Loucy (cell line): ENCODE results near the gene ALOX12B.

Experiments used
- H2AFZ ChIP-seq: fragments of 200-600 bp; sonication (generic); 2 replicates; pipeline ENCODE4 v1.6.0; 2016; ENCODE audit warnings: antibody characterized with exemption, mild to moderate bottlenecking, low read length, moderate library complexity
- H3F3A ChIP-seq: fragments of 200-600 bp; 2 replicates; pipeline ENCODE4 v1.6.0; 2016; ENCODE audit warnings: antibody characterized with exemption, low read depth, mild to moderate bottlenecking
- H3K27me3 ChIP-seq: fragments of 200-600 bp; sonication (generic); 2 replicates; pipeline ENCODE4 v1.6.1; 2014; ENCODE audit warnings: low read length, mild to moderate bottlenecking; ENCODE audit not compliant: insufficient read depth, poor library complexity, severe bottlenecking
- H3K36me3 ChIP-seq: fragments of 200-600 bp; sonication (generic); 2 replicates; pipeline ENCODE4 v1.6.1; 2016; ENCODE audit warnings: low read length; ENCODE audit not compliant: insufficient read depth
- H3K4me1 ChIP-seq: fragments of 200-600 bp; sonication (generic); 2 replicates; pipeline ENCODE4 v1.5.1; 2014; ENCODE audit warnings: low read length, mild to moderate bottlenecking; ENCODE audit not compliant: insufficient read depth, poor library complexity, severe bottlenecking
- H3K4me2 ChIP-seq: fragments of 200-600 bp; sonication (generic); 2 replicates; pipeline ENCODE4 v1.6.0; 2014; ENCODE audit warnings: antibody characterized with exemption, low read length, low read depth, mild to moderate bottlenecking; ENCODE audit not compliant: poor library complexity, severe bottlenecking
- H3K4me3 ChIP-seq: fragments of 200-600 bp; sonication (generic); 2 replicates; pipeline ENCODE4 v1.5.1; 2014; ENCODE audit warnings: low read length, mild to moderate bottlenecking, mixed read lengths; ENCODE audit not compliant: poor library complexity, severe bottlenecking
- H3K79me2 ChIP-seq: fragments of 200-600 bp; sonication (generic); 2 replicates; pipeline ENCODE4 v1.6.1; 2014; ENCODE audit warnings: low read length; ENCODE audit not compliant: insufficient read depth
- H3K9ac ChIP-seq: fragments of 200-600 bp; sonication (generic); 2 replicates; pipeline ENCODE4 v1.6.0; 2014; ENCODE audit warnings: mild to moderate bottlenecking, low read depth, low read length, moderate library complexity; ENCODE audit not compliant: poor library complexity, severe bottlenecking
- H3K9me2 ChIP-seq: fragments of 200-600 bp; sonication (generic); replicated peaks from 2 replicates; pipeline ENCODE4 v1.6.1; 2016; ENCODE audit warnings: low read depth, low read length, mixed read lengths
- H3K9me3 ChIP-seq: fragments of 200-600 bp; sonication (generic); 2 replicates; pipeline ENCODE4 v1.6.1; 2014; ENCODE audit warnings: mild to moderate bottlenecking, antibody characterized with exemption, low read length, low read depth; ENCODE audit not compliant: insufficient read depth
- H4K20me1 ChIP-seq: fragments of 200-600 bp; sonication (generic); 2 replicates; pipeline ENCODE4 v1.6.0; 2014; ENCODE audit warnings: antibody characterized with exemption, low read length, mild to moderate bottlenecking; ENCODE audit not compliant: insufficient read depth, poor library complexity, severe bottlenecking
- EZH2phosphoT487 ChIP-seq: fragments of 200-600 bp; IDR thresholded peaks from 2 replicates; pipeline ENCODE4 v1.6.1; 2018; ENCODE audit warnings: antibody characterized with exemption, mild to moderate bottlenecking, moderate library complexity, borderline replicate concordance
- TF ChIP-seq, protein P1 (sequence below): fragments of 200-600 bp; sonication (generic); conservative IDR thresholded peaks from 2 replicates; pipeline ENCODE4 v1.5.1; 2014; ENCODE audit warnings: mild to moderate bottlenecking, antibody characterized with exemption, low read length

The ALOX12B gene

DNA sequence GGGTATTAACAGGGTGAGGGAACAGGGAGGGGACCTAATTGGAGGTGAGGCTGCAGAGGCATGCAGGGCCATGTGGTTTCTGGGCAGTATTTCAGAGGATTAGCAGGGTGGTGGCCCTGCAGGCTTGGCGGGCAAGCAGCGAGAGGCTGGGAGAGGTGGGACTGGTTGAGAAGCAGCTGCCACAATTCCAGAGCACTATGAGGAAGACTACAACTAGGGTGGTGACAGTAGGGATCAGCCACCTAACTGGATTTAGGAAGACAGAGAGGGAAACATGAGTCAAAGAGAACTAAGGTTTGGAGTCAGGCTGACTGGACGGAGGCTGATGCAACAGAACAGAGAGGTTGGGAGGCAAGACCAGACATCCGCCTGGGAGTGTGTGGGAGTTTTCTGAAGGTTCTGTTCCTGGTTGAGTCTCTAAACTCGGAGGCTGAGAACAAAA lies 18.5 kb upstream of the ALOX12B start:
- H3K4me1 ChIP-seq, result peaks cover 3% of the 10 kb centered on the region
- H3K4me2 ChIP-seq, result no peak overlapping the region
- no peaks in the 10 kb centered on the region for H3K27me3 ChIP-seq
- H3K79me2 ChIP-seq, result no peaks in the 10 kb centered on the region
- H3K9me2 ChIP-seq, result no peaks in the 10 kb centered on the region
- no peak overlapping the region for H3K4me3 ChIP-seq
- no peaks in the 10 kb centered on the region for H3K36me3 ChIP-seq
- no peaks in the 10 kb centered on the region for H3F3A ChIP-seq
- H3K9ac ChIP-seq, result no peak overlapping the region
- no peak overlapping the region for H2AFZ ChIP-seq
- no peak for TF ChIP-seq EZH2phosphoT487
- TF ChIP-seq, protein P1, sequence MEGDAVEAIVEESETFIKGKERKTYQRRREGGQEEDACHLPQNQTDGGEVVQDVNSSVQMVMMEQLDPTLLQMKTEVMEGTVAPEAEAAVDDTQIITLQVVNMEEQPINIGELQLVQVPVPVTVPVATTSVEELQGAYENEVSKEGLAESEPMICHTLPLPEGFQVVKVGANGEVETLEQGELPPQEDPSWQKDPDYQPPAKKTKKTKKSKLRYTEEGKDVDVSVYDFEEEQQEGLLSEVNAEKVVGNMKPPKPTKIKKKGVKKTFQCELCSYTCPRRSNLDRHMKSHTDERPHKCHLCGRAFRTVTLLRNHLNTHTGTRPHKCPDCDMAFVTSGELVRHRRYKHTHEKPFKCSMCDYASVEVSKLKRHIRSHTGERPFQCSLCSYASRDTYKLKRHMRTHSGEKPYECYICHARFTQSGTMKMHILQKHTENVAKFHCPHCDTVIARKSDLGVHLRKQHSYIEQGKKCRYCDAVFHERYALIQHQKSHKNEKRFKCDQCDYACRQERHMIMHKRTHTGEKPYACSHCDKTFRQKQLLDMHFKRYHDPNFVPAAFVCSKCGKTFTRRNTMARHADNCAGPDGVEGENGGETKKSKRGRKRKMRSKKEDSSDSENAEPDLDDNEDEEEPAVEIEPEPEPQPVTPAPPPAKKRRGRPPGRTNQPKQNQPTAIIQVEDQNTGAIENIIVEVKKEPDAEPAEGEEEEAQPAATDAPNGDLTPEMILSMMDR, result no peak
- no peaks in the 10 kb centered on the region for H4K20me1 ChIP-seq
- no peaks in the 10 kb centered on the region for H3K9me3 ChIP-seq

DNA sequence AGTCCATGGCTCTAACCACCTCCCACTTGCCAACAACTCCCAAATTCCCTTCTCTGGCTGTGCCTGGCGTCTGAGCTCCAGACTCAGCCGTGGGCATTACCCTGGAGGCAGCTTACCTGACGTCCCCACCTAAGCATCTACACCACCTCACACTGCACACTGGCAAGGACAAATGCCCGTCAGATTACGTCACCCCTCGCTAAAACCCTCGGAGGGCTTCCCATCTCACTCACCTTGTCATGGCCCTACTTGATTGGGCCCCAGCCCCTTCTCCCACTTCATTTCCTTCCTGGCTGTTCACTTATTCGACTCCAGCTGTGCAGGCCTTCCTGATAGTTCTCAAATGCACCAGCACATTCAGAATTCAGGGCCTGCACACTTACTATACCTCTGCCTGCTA lies 17.4 kb upstream of the ALOX12B start:
- no peaks in the 10 kb centered on the region for H3K9me2 ChIP-seq
- peaks cover 3% of the 10 kb centered on the region for H3K4me1 ChIP-seq
- H2AFZ ChIP-seq, result 0 out of 2 replicates have a peak overlapping the region, but pooled peaks have one; percentile 30
- no peak overlapping the region for H3K4me3 ChIP-seq
- H3F3A ChIP-seq, result no peaks in the 10 kb centered on the region
- no peaks in the 10 kb centered on the region for H3K27me3 ChIP-seq
- H3K9me3 ChIP-seq, result no peaks in the 10 kb centered on the region
- no peaks in the 10 kb centered on the region for H4K20me1 ChIP-seq
- H3K9ac ChIP-seq, result no peak overlapping the region
- H3K36me3 ChIP-seq, result no peaks in the 10 kb centered on the region
- no peak for TF ChIP-seq EZH2phosphoT487
- TF ChIP-seq, protein P1, result no peak
- no peak overlapping the region for H3K4me2 ChIP-seq
- H3K79me2 ChIP-seq, result no peaks in the 10 kb centered on the region

DNA sequence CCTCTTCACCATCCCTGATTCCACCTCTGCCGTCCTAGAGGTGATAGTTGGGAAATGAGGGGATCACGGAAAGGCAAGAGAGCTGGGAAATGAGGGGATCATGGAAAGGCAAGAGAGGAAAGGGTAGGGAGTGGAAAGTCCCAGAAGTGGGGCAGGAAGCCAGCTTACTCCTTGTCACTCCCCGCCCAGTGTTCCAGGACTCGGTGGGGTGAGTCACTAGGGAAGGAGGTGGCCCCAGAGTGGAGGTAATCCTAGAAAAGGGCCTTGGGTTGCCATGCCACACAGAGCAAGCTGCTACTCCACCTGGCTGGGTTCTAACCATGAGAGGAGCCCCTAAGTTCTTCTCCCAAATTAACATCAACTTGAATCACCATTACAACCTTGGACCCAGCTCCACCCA lies 16.0 kb upstream of the ALOX12B start:
- no peaks in the 10 kb centered on the region for H3K79me2 ChIP-seq
- H3K4me3 ChIP-seq, result no peak overlapping the region
- no peaks in the 10 kb centered on the region for H3F3A ChIP-seq
- no peak overlapping the region for H2AFZ ChIP-seq
- H3K36me3 ChIP-seq, result no peaks in the 10 kb centered on the region
- no peaks in the 10 kb centered on the region for H3K27me3 ChIP-seq
- peaks cover 3% of the 10 kb centered on the region for H3K4me1 ChIP-seq
- TF ChIP-seq, protein P1, result no peak
- TF ChIP-seq EZH2phosphoT487, result no peak
- no peak overlapping the region for H3K4me2 ChIP-seq
- no peaks in the 10 kb centered on the region for H3K9me3 ChIP-seq
- H3K9ac ChIP-seq, result no peak overlapping the region
- no peaks in the 10 kb centered on the region for H4K20me1 ChIP-seq
- H3K9me2 ChIP-seq, result no peaks in the 10 kb centered on the region
